ENCODE results near the gene VAV3.

DNA sequence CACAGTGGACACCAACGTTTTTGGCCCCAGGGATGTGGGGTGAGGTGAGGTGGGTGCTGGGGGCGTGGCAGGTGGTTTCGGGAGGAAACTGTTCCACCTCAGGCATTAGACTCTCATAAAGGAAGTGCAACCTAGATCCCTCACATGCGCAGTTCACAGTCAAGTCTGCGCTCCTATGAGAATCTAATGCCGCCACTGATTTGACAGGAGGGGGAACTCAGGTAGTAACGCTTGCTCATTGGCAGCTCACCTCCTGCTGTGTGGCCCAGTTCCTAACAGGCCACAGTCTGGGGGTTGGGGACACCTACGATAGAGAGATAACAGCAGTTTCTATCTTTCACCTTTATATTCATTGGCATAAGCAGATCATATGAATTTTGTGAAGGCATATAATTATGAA is 347.1 kb downstream of the VAV3 start:
- TF ChIP-seq EZH2phosphoT487 (IDR thresholded peaks at IDR 0.05; ENCODE audit: insufficient read depth, low read depth) = no peak
- no peak for TF ChIP-seq EZH2 (IDR thresholded peaks at IDR 0.05; ENCODE audit: insufficient read depth, poor library complexity, severe bottlenecking)
